ENCODE measurements around the gene HTRA3.
"Not testable (repeated sequence)": the region's sequence is repeated elsewhere in the genome, so short reads cannot be mapped to it uniquely, and the experiment has no call there.

Gene HTRA3

GRCh38 chr4:8342651-8343261 lies 73.2 kb downstream of the HTRA3 start:
- peak; percentile 66 for DNase-seq (ENCODE audit: low spot score)

GRCh38 chr4:8343262-8343966 lies 73.9 kb downstream of the HTRA3 start:
- peak; percentile 69 for DNase-seq (ENCODE audit: low spot score)

- DNase-seq (ENCODE audit: low spot score), result no peak
These were observed 74.4 kb downstream of the HTRA3 start for GRCh38 chr4:8343967-8344331.

GRCh38 chr4:8344377-8344776 lies 74.8 kb downstream of the HTRA3 start:
- DNase-seq (ENCODE audit: low spot score), result peak; percentile 62

GRCh38 chr4:8345053-8345945 lies 75.7 kb downstream of the HTRA3 start:
- peak; percentile 36 for DNase-seq (ENCODE audit: low spot score)

- peak; percentile 48 for DNase-seq (ENCODE audit: low spot score)
These were observed 76.6 kb downstream of the HTRA3 start for GRCh38 chr4:8345946-8346814.

- DNase-seq (ENCODE audit: low spot score), result peak; percentile 63
These were observed 77.5 kb downstream of the HTRA3 start for GRCh38 chr4:8346838-8347605.

GRCh38 chr4:8347660-8348059 lies 78.1 kb downstream of the HTRA3 start:
- peak; percentile 51 for DNase-seq (ENCODE audit: low spot score)

- DNase-seq (ENCODE audit: low spot score), result peak; percentile 30
These were observed 78.5 kb downstream of the HTRA3 start for GRCh38 chr4:8348071-8348470.

GRCh38 chr4:8349236-8349635 lies 79.7 kb downstream of the HTRA3 start:
- DNase-seq (ENCODE audit: low spot score), result not testable (repeated sequence)

GRCh38 chr4:8349664-8350236 lies 80.2 kb downstream of the HTRA3 start:
- DNase-seq (ENCODE audit: low spot score), result peak; percentile 67

- DNase-seq (ENCODE audit: low spot score), result peak; percentile 59
These were observed 80.8 kb downstream of the HTRA3 start for GRCh38 chr4:8350352-8350751.

- peak; percentile 58 for DNase-seq (ENCODE audit: low spot score)
These were observed 81.4 kb downstream of the HTRA3 start for GRCh38 chr4:8350841-8351461.

- DNase-seq (ENCODE audit: low spot score), result peak; percentile 63
These were observed 82.4 kb downstream of the HTRA3 start for GRCh38 chr4:8351931-8352367.

GRCh38 chr4:8352368-8353157 lies 83.0 kb downstream of the HTRA3 start:
- peak; percentile 60 for DNase-seq (ENCODE audit: low spot score)

GRCh38 chr4:8353158-8353669 lies 83.7 kb downstream of the HTRA3 start:
- peak; percentile 52 for DNase-seq (ENCODE audit: low spot score)

GRCh38 chr4:8353912-8354453 lies 84.4 kb downstream of the HTRA3 start:
- peak; percentile 30 for DNase-seq (ENCODE audit: low spot score)

GRCh38 chr4:8355306-8355705 lies 85.8 kb downstream of the HTRA3 start:
- no peak for DNase-seq (ENCODE audit: low spot score)

All from left forelimb (tissue), 1 donor.